ENCODE results near the gene NCSTN.

NCSTN gene

DNA sequence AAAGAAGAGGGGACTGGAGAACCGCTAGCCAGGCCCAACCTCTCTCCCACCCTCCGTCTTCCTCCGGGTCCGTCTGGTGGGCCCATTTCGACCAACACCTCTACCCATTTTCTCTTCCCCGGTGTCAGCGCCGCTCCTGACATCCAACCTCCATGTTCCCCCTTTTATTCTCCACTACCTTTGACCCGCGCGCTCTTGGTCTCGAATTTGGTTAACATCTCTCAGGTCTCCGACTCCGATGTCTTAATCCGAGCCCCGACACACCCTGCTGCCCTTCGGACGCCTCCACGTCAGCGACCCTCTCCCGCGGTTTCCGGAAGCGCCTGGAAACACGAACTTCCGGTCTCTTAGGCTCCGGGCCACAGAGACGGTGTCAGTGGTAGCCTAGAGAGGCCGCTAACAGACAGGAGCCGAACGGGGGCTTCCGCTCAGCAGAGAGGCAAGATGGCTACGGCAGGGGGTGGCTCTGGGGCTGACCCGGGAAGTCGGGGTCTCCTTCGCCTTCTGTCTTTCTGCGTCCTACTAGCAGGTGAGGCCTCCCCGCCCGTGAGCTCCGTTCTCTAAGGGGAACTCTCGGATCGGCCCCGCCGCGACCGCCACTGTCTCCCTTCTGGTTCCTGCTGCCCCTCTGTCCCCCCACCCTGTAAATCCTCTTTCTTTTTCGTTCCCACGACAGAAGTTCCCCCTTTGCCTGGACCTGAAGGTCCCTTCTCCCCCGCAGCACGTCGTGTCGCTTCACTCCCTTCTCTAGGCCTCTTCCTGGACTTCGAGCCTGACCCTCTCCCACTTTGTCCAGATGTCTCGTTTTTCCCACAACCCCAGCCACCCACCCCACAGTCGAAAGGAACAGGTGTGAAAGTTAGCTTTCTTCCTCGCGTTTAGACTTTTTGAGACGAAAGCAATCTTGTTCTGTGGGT is at the start of gene NCSTN, which contains the start of gene COPA:
Gene NCSTN (plus strand): TSS at position 431 of the 917 bp plus-strand sequence. CDS start 14 bp downstream, at position 445.
Gene COPA (minus strand): TSS at position 298 of the 917 bp plus-strand sequence. CDS start 80 bp downstream, at position 218.
- peak; percentile 91 for DNase-seq

DNA sequence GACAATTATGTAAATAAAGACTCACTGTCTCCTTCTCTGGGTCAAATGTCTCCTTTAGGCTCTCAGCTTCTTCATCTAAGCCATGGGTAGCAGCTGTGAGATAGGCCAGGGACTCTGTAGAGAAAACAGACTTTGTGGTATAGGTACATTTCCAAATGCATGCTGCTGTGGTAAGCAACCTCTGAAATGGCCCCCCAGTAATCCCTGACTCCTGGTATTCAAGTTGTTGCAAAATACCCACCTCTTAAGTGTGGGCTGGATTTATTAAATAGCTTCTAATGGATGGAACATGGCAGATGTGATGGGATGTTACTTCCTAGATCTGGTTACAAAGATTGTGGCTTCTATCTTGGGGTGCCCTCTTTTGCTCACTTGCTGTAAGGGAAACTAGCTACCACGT is 47.1 kb upstream of the NCSTN start:
- no peak for DNase-seq

DNA sequence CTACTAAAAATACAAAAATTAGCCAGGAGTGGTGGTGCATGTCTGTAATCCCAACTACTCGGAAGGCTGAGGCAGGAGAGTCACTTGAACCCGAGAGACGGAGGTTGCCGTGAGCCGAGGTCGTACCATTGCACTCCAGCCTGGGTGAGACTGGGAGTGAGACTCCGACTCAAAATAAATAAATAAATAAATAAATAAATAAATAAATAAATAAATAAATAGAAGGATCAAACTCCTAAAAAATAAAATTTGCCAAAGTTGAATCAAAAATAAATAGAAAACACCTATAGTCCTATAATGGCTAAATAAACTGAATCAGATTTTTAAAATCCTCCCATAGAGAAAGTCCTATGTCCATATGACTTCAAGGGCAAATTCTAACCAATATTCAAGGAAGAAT is 43.0 kb upstream of the NCSTN start:
- DNase-seq: no peak

DNA sequence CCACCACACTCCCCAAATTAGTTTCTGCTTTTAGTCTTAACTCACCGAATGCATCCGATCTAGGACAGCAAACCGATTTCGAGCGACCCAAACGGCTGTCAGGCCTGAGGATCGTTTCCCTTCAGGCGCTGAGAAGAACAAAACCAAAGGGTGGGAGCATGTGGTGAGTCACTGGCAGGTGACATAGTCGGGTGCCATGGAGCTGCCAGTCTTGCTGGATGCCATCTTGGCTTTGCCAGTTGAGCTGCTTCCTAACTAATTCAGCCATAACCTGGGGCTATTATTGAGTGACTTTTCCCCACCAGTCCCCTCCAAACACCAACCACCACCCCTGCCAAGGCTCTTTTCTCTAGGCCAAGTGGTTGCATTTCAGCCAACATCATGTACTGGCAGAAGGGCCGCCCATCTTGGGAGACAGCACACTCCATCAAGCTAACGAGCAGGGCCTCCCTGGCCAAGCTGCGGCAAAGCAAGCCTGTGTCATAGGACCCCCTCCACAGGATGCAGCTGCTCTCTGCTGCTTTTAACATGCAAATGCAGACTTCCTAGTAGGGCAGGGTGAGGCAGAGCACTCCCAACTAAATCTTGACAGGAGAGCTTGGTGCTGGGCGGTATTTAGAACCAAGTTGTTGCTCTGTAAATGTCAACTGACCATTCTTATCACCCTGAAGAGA is 35.9 kb upstream of the NCSTN start:
- DNase-seq: no peak

DNA sequence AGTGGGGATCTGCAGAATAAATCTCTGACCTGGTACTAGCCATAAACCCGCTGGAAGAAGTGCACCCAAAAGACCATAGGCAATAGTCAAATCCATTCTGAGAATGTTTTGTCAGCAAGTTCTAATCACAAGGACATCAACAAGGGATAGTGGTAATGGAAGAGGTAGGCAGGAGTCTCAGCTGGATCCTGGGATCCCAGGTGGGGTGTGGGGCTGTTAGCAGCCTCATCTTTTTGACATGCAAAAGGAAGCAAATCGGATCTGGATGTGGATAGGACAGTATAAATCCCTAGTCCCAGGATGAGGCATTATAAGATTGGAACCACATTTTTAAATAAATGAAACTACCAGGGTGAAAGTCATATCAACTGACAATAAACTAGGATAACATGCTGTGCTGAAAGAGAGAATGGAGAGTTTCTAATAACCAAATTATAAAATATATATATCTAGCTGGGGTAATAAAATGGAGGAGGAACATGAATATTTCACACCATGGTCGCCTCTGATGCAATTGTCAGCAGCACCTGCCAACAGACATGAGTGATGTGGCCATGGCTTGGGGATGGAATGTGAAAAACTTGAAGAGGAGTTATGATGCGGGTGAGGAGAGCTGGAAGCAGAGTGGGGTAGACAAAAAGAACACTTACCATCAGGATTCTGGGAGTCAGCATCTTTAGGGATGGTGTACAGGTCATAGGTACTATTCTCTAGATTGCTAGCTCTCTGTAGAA is 34.6 kb upstream of the NCSTN start:
- DNase-seq: no peak

DNA sequence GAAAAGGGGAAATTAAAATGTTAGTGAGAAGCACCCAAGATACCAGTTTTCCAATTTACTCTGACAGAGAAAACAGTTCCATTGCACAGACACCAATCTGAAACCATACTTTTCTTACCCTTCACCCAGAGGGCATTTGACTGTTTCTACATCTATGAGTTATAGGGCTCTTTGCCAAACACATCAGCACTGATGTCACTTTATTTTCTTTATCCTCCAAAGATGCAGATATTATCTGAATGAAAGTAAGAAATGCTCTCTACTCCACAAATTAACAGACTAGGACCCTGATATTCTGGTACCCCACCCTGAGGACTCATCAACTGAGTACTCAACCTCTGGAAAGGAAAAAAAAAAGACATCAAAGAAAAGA is 34.0 kb upstream of the NCSTN start:
- DNase-seq: no peak

DNA sequence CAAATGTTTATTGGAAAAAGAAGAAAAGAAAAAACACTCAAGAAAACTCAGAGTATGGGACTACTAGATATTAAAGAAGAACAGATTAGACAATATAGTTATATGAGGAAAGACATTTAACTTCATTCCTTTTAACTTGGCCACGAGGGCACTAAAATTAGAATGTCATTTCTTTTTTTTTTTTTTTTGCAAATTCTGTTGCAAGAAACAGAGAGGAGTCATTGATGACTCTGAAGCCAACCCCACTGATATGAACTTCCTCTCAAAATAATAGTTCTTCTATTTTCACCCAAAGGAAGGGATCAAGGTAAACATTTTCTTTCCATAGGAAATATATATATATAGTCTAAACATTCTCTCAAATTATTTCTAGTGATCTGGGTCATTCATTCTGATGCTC is 33.6 kb upstream of the NCSTN start:
- no peak for DNase-seq

DNA sequence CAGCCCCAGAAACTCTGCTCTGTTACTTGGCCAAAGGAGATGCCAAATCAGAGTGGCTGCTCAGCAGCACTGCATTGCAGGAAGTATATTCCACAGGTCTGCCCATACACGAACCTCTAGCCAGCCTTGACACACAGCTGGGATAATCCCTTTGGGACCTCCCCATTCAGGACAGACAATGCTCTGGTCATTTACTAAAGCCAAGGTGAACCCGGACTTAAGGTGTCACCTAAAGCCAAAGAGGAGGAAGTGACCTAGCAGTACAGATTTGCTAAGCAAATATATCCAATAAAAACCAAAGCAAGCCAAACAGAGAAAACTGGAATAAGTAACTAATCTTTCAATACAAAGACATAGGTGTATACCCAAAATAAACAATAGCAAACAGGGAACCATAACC is 27.8 kb upstream of the NCSTN start:
- DNase-seq: no peak

DNA sequence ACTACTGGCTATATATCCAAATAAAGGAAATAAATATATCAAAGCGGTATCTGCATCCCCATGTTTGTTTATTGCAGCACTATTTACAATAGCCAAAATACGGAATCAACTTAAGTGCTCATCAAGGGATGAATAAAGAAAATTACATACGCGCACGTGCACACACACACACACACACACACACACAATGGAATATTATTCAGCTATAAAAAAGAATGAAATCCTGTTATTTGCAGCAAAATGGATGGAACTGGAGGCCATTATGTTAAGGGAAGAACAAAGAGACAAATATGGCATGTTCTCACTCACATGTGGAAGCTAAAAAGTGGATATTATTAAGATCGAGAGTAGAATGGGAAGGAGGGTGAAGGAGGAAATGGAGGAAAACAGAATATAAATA is 20.4 kb upstream of the NCSTN start:
- no peak for DNase-seq

DNA sequence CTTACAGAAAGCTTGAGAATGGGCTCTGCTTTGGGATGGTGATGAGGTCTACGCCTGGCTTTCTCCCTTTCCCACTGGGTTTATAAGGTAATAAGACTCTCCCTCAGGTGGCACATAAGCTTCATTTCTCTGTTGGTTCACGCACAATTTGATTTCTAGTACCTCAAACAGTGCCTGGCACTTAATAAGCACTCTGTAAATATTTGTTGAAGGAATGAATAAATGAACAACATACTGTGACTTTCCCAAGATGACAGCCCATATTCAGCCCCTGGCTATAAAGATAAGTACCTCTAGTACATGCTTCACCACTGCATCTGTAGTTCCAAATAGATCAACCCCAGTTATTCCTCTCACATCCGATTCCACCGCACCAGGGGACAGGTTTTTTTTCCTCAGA is 17.9 kb upstream of the NCSTN start:
- DNase-seq: peak; percentile 97

DNA sequence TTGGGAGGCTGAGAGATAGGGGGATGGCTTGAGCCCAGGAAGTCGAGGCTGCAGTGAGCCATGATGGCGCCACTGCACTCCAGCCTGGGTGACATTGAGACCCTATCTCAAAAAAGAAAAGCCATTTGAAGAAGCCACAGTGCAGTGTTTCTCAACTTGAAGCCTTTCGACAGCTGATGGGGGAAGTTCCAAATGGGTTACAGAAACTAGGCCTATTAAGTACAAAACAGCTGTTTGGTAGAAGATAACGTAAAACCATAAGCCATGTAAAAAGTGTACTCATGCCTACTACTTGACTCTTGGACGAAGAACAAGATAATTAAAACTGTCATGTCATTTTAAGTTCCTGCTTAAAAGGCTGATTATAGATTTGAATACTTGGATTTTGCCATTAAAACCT is 16.8 kb upstream of the NCSTN start:
- DNase-seq: peak; percentile 56

DNA sequence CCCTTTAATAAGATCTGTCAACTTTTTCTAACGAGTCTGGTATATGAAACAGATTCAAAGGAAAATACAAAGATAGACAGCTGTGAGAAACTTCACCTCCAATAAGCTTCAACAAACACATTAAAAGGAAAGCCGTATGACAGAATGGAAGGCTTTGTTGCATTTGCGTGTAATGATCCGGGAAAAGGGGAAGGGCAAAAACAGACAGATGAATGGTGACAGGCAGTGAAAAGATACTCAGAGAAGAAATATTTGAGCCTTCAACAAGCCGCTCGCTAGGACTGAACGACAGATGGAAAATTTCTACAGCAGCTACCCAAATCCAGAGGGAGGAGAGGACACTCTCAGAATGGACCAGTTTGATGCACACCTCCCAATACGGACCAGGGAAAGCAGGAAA is 15.0 kb upstream of the NCSTN start:
- no peak for DNase-seq

DNA sequence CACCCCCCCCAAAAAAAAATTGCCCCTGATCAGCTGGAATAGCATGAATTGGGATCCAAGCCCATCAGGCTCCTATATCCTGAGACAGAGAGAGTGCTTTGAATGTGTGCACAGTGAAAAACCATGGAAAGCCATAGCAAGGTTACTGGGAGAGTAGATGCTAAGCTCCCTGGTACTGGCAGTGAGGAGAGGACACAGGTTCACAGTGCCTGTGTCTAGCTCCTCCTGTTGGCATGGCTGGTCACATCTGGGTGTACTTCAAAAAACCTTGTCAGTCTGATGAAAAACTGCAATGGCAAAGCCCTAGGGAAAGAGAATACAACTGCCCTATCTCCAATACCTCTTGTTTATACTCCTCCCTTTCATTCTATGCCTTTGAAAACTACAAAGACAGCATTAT is 13.1 kb upstream of the NCSTN start:
- DNase-seq: no peak

DNA sequence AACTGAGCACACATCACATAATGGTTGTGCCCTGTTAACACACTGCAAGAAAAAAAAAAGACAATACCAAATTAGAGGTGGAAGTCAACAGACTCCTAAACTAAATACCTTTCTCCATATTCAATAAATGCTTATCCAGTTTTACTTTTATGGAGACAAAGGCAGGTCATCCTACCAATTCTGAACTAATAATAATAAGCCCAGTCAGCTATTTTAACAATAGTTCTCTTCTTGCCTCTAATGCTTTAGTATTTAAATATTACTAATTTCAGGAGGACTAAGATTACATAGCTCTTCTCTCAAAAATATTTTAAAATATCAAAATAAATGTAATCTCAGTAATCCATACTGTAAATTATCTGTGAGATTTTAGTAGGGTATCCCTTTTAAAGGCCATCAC is 10.7 kb upstream of the NCSTN start:
- DNase-seq: no peak

DNA sequence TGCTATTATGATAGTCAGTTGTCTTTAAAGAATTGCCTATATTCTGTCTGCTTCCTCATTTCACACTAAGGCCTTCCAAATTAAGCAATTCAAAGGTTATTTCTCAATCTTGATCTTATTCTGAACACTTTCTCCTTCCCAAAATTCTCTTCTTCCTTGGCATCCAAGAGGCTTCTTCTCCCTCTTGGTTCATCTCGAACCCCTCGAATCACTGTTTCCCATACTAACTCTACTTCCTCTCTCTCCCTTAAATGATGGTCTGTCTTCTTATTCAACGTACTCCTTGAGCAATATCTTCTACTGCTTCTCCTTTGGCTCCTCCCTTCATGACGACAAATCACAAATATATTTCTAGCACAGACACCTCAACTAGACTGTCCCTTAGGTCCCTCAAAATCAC is 4.6 kb upstream of the NCSTN start:
- DNase-seq: no peak

DNA sequence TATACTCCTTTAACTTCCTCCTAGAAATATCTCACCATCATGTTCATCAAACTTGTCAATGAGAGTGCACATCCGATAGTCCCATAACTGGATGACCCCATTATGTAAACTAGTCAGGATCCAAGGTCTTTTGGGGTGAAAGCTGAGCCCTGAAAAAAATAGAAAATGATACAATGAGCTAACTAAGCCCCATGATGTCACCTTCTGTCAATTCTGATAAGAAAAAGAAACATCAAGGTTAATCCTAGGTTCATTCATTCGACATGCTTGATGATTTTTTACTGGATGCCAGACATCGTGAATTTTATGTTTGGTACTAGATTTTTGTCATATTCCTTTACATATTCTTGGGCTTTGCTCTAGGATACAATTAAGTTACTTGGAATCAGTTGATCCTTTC is 3.0 kb upstream of the NCSTN start:
- no peak for DNase-seq

DNA sequence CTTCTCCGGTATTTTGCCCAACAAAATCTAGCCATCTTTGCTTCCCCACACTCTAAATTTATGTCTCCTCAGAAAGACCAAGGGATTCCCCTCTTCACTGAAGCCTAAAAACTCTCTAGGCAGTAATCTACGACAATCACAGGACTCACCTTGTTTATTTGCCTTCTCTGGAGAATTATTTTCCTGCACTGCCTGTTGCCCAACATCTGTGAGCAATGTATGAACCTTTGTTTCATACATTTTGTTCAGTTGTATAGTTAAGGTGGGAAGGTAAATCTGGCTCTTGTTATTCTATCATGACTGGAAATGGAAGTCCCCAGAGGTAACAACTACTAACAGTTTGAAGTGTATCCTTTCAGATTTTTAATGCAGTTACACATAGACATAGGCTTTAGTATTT is 2.3 kb upstream of the NCSTN start:
- DNase-seq: no peak

DNA sequence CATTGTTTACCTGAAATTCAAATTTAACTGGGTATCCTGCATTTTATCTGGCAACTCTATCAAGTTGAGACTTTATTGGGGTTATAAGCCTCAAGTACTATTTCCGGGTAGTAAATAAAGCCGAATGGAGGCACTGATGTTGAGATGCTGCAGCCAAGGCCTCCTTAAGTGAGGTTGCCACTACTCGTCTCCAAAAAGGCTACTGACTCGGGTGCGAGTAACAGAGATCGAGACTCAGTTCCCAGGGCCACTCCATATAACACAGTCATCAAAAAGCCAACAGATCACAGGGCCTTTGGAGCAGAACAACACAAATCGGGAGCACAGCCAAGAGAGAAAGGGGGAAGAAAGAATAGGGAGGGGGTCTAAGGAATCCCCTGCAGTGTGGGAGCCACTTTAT is 657 bp upstream of the NCSTN start:
- no peak for DNase-seq

DNA sequence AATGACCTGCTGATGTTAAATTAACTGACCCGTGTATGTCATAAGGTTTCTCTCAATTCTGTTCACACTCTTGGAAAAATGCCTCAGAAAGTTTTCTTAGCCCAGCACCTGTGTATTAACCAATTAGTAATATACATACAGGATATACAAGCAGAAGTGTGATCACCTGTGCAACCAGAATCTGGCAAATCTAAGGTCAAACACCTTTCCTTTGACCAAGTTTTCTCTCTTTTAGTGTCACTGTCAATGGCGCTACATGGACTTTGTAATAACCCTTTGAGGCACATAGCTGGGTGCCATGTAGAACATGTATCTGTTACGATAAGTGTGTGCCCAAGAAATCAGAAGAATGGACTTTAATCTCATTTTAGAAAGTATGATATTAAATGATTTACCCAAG is 1.1 kb downstream of the NCSTN start:
- no peak for DNase-seq

DNA sequence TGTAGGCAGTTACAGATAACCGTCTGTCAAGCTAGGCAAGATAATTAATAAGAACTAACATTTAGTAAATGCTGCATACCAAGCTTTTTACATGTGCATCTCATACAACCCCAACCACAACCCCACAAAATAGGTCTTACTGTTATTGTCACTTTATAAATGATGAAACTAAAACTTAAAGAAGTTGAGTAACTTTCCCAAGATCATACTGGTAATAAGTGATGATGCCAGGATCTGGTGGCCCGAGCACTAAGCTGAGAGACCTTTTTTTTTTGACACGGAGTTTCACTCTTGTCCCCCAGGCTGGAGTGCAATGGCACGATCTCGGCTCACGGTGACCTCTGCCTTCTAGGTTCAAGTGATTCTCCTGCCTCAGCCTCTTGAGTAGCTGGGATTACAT is 1.8 kb downstream of the NCSTN start:
- DNase-seq: no peak

DNA sequence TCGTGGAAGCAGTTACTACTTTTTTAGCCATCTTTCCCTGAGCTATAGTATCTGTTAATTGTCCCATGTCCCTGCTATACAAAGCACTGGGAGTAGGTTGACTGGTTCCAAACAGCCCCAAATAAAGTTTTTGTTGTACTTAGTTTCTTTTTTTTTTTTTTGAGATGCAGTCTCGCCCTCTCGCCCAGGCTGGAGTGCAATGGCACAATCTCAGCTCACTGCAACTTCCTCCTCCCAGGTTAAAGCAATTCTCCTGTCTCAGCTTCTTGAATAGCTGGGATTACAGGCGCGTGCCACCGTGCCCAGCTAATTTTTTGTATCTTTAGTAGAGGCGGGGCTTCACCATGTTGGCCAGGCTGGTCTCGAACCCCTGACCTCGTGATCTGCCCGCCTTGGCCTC is 3.3 kb downstream of the NCSTN start:
- DNase-seq: no peak

DNA sequence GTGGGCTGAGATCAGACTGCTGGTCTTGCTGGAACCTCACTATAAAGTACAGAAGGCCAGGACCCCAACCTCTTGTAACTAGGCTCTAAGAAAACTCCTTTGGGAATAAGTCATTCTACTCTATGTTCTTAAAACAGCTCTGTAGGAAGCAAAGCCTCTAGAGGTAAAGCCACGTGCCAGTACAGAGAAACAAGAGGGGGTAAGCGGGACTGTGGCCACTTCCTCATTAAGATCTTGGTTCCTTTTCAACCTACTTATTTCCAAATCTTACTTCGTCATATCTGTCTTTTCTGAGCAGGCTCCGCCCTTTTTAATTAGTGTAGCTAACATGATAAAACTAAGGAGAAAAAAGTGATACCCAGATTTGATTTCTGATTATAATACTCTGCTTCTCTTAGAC is 3.8 kb downstream of the NCSTN start:
- no peak for DNase-seq

DNA sequence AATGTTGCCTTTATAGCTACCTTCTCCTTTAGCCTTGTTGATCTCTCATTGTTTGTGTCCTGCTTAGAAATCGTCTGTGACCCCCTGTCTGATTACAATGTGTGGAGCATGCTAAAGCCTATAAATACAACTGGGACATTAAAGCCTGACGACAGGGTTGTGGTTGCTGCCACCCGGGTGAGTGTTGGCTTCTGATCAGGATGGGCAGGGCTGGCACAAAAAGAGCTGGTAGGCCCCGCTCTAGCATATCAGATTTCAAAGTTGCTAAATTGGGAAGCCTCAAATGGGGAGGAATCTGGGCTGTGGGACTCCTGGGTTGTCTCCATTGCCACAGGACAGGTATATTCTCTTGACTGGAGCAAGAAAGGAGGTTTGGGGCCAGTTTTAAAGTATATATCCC is 8.4 kb downstream of the NCSTN start:
- no peak for DNase-seq

DNA sequence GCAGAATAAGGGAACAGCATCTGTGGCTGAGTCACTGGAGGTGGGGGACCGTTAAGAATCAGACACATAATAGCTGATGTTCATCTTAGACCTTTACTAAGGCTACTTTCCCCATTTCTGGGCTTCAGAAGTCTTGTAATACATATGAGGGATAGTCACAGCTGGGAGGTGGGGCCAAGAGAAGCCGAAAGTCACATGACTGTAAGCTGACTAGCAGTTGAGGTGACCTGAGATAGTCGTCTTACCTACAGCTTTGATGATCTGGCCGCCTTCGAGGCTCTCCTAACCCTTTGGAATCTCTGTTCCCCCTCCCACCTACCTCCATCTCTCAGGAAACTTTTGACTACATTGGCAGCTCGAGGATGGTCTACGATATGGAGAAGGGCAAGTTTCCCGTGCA is 9.4 kb downstream of the NCSTN start:
- DNase-seq: no peak

Data from DMS79 (cell line).